ENCODE results near the gene ABI3.

DNA sequence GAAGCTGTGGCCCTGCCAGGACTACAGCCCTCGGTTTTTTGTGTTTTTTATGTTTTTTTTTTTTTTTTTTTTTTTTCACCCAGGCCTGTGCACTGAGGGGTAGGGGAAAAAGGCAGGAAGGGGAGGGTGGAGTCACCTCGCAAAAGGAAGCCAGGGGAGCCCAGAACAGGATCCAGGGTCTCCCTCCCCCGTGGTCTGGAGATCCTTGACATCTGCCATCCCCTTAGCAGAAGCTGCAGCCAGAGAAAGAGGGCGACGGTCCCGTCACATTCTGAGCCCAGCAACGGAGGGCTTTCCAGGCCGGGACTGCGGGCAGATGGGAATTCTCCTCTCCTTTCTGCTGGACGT lies 49.1 kb downstream of the ABI3 start:
- TF ChIP-seq POLR2A (IDR thresholded peaks at IDR 0.05) = no peak
- TF ChIP-seq, protein P1, sequence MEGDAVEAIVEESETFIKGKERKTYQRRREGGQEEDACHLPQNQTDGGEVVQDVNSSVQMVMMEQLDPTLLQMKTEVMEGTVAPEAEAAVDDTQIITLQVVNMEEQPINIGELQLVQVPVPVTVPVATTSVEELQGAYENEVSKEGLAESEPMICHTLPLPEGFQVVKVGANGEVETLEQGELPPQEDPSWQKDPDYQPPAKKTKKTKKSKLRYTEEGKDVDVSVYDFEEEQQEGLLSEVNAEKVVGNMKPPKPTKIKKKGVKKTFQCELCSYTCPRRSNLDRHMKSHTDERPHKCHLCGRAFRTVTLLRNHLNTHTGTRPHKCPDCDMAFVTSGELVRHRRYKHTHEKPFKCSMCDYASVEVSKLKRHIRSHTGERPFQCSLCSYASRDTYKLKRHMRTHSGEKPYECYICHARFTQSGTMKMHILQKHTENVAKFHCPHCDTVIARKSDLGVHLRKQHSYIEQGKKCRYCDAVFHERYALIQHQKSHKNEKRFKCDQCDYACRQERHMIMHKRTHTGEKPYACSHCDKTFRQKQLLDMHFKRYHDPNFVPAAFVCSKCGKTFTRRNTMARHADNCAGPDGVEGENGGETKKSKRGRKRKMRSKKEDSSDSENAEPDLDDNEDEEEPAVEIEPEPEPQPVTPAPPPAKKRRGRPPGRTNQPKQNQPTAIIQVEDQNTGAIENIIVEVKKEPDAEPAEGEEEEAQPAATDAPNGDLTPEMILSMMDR (IDR thresholded peaks at IDR 0.05) = no peak
- TF ChIP-seq EP300 (IDR thresholded peaks at IDR 0.05; ENCODE audit: low read depth) = no peak

All from transverse colon (tissue), 3 donors.